Measurements from ENCODE around the gene HIGD2B. TPM values are rescaled to one million over a fixed set of nuclear protein-coding genes. Genes with fewer than 3 reads are reported as not detected.

Gene HIGD2B
- total and polyA plus RNA-seq, 2 of the 13 experiments (the other 11 are each of a cell fraction or from before 2014, with no cell fraction given), result not detected

GRCh38 chr15:72685925-72686794 lies at the start of gene HIGD2B, which contains the start of gene BBS4 (continued):
- TF ChIP-seq ZNF800 (CRISPR knock-in tag; IDR thresholded peaks at IDR 0.05) (no peak), ZNF839 (CRISPR knock-in tag; IDR thresholded peaks at IDR 0.05; ENCODE audit: borderline replicate concordance) (peak; percentile 81; the same call in 1 of the 2 replicates), ZBTB7A (CRISPR knock-in tag; IDR thresholded peaks at IDR 0.05) (no peak), MAFG (CRISPR knock-in tag; IDR thresholded peaks at IDR 0.05) (no peak), AGO1 (IDR thresholded peaks at IDR 0.05; ENCODE audit: low read depth, low read length, poor library complexity, severe bottlenecking) (no peak), ZBTB1 (CRISPR knock-in tag; IDR thresholded peaks at IDR 0.05; ENCODE audit: borderline replicate concordance) (no peak), ZNF451 (CRISPR knock-in tag; IDR thresholded peaks at IDR 0.05) (0 out of 2 replicates have a peak, but pooled peaks have one; percentile 72), PTBP1 (IDR thresholded peaks at IDR 0.05; ENCODE audit: low read depth, low read length, poor library complexity, severe bottlenecking) (no peak), ZFP41 (CRISPR knock-in tag; IDR thresholded peaks at IDR 0.05; ENCODE audit: borderline replicate concordance) (no peak), RFX3 (CRISPR knock-in tag; IDR thresholded peaks at IDR 0.05) (peak; percentile 89), ZKSCAN5 (CRISPR knock-in tag; IDR thresholded peaks at IDR 0.05) (no peak), ZNF256 (CRISPR knock-in tag; conservative IDR thresholded peaks at IDR 0.05) (no peak), SNAI1 (CRISPR knock-in tag; IDR thresholded peaks at IDR 0.05; ENCODE audit: borderline replicate concordance) (peak; percentile 67; the same call in 1 of the 2 replicates), EHMT2 (IDR thresholded peaks at IDR 0.05; ENCODE audit: borderline replicate concordance, low read depth, low read length) (no peak), ZNF883 (CRISPR knock-in tag; IDR thresholded peaks at IDR 0.05; ENCODE audit: not compliant biosample characterization) (peak; percentile 62), HNRNPL (IDR thresholded peaks at IDR 0.05; ENCODE audit: low read depth, low read length) (0 out of 2 replicates have a peak, but pooled peaks have one; percentile 26)
- TF ChIP-seq, protein P1, sequence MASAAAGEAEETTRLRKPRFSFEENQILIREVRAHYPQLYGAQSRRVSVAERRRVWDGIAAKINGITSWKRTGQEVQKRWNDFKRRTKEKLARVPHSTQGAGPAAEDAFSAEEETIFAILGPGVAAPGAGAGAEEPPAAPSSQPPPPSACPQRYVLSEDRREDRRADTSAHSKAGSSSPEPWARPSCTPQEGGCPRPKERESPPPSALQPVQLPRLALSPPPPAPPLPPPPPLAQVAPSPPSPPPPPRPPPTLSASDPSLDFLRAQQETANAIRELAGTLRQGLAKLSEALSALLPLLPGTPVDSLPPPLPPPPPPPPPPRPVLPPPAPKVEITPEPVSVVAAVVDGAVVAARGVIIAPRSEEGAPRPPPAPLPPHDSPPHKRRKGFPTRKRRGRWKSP (CRISPR knock-in tag; IDR thresholded peaks at IDR 0.05), result peak; percentile 51; the same call in 1 of the 2 replicates
- TF ChIP-seq, protein P2, sequence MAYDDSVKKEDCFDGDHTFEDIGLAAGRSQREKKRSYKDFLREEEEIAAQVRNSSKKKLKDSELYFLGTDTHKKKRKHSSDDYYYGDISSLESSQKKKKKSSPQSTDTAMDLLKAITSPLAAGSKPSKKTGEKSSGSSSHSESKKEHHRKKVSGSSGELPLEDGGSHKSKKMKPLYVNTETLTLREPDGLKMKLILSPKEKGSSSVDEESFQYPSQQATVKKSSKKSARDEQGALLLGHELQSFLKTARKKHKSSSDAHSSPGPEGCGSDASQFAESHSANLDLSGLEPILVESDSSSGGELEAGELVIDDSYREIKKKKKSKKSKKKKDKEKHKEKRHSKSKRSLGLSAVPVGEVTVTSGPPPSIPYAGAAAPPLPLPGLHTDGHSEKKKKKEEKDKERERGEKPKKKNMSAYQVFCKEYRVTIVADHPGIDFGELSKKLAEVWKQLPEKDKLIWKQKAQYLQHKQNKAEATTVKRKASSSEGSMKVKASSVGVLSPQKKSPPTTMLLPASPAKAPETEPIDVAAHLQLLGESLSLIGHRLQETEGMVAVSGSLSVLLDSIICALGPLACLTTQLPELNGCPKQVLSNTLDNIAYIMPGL (CRISPR knock-in tag; IDR thresholded peaks at IDR 0.05; ENCODE audit: borderline replicate concordance in 1 of 2, low read depth in 1 of 2), result peak in 1 of 2 experiments; percentile 74; a peak in 3 of 4 replicates
- TF ChIP-seq, protein P3, sequence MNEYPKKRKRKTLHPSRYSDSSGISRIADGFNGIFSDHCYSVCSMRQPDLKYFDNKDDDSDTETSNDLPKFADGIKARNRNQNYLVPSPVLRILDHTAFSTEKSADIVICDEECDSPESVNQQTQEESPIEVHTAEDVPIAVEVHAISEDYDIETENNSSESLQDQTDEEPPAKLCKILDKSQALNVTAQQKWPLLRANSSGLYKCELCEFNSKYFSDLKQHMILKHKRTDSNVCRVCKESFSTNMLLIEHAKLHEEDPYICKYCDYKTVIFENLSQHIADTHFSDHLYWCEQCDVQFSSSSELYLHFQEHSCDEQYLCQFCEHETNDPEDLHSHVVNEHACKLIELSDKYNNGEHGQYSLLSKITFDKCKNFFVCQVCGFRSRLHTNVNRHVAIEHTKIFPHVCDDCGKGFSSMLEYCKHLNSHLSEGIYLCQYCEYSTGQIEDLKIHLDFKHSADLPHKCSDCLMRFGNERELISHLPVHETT (CRISPR knock-in tag; conservative IDR thresholded peaks at IDR 0.05), result 0 out of 2 replicates have a peak, but pooled peaks have one; percentile 46
